Lower leg skin (tissue), 4 donors: ENCODE measurements around the gene DTX1. TPM values are rescaled to one million over a fixed set of nuclear protein-coding genes. Genes with fewer than 3 reads are reported as not detected.

ENCODE experiments used
- DNase-seq, 2 donors: peaks; one replicate each; pipeline ENCODE4 v3.0.0-alpha.2; 2019; ENCODE audit warnings: low spot score in 2 of 2
- H3K4me3 ChIP-seq: fragments of 200-600 bp; sonication (generic); 2 replicates; pipeline ENCODE4 v1.5.1; 2017; ENCODE audit warnings: mild to moderate bottlenecking, low read depth; ENCODE audit not compliant: poor library complexity, severe bottlenecking
- CTCF ChIP-seq, 3 donors: fragments of 450-650 bp; IDR thresholded peaks; one replicate each; pipeline ENCODE4 v1.5.1; 2016; ENCODE audit warnings: antibody characterized with exemption in 3 of 3, mild to moderate bottlenecking in 3 of 3, moderate library complexity in 2 of 3
- POLR2A ChIP-seq, 2 donors: fragments of 450-650 bp; IDR thresholded peaks; one replicate each; pipeline ENCODE4 v1.6.1; 2016 to 2017; ENCODE audit warnings: antibody characterized with exemption in 2 of 2, mild to moderate bottlenecking in 1 of 2, moderate library complexity in 1 of 2
- WGBS, 2 donors: methylation state at CpG; one replicate each; pipeline ENCODE4 v1.1.5; 2018; 5-methylcytosine and 5-hydroxymethylcytosine counted together
- intact Hi-C: fragments of 100-400 bp; cut with DNase I; formaldehyde crosslinking; loops from one replicate; pipeline ENCODE4 v1.15.0; 2023; ENCODE audit warnings: low total_unique reads
- total RNA-seq, 4 donors: library from RNA; depleted of rRNA; stranded (reverse); fragments of >200 nt; gene quantifications; one replicate each; pipeline ENCODE4 v1.1.0, GENCODE V29; 2016

DTX1 gene
- total RNA-seq, 4 donors from 2014 or later = 1.5 to 5.0 (median 3.4) TPM

DNA sequence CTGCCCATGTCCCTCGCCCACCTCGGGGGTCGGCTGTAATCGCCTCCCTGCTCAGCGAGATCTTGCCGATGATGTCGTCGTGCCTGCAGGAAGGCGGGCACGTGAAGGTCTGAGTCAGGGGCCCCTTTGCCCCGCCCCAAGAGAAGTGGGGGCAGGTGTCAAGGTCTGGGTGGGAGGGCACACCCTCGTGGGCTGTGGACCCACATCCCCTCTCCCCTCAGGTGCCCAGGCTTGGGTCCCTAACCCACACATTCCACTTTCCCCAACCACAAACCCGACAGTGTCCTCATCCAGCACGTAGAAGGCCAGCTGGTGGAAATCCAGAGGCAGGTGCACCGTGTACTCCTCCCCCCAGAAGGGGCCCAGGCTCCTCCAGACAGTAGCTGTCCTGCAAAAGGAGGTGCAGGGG lies 71.3 kb downstream of the DTX1 start:
- TF ChIP-seq CTCF (IDR thresholded peaks at IDR 0.05) = no peak
- no peak for TF ChIP-seq POLR2A (IDR thresholded peaks at IDR 0.05)
- intact Hi-C loops = no loop called here
- no peak for DNase-seq
- no peak overlapping the region for H3K4me3 ChIP-seq
- 43 to 59% methylated on average over 12 to 15 of the region's 15 CpGs for WGBS, 2 donors

DNA sequence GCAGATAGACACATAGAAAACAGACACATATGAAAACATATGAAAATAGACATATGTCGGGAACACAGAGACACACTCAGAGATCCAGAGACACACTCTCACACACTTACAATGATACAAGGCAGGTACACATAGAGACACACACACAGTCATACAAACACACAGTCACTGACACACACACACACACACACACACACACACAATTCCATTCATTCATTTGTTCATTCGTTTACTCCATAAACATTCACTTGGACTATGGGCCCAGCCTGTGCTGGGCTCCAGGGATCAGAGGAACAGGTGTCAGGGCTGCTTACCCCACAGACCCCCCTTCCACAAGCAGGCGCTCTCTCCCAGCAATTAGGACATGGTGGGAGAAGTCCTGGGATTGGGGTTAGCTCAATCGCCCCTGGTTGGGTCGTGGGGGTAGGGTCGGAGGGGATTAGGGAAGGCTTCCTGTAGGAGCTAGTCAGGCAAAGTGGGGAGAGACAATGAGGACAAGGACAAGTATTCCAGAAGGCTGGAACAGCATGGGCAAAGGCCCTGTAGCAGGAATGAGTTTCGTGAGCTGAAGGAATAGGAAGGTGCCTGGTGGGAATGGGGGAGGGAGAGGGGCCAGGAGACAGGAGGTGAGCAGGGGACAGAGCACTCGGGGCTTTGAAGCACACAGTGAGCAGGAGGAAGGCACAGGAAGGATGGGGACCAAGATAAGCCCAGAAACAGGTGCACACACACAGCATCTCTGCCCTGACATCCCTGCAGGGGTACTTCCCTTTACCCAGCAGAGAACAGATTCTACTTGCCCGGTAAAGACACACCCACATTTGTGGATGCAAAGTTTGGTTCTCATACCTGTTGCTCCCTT lies 72.5 kb downstream of the DTX1 start:
- WGBS, 2 donors = 60 to 66% methylated on average over 9 of the region's 9 CpGs
- intact Hi-C loops = no loop called here
- no peak for DNase-seq
- TF ChIP-seq CTCF (IDR thresholded peaks at IDR 0.05) = no peak
- TF ChIP-seq POLR2A (IDR thresholded peaks at IDR 0.05) = no peak
- no peak overlapping the region for H3K4me3 ChIP-seq

GRCh38 chr12:113129664-113130456 lies 73.3 kb downstream of the DTX1 start:
- intact Hi-C loops = no loop called here
- TF ChIP-seq POLR2A (IDR thresholded peaks at IDR 0.05) (no peak), CTCF (IDR thresholded peaks at IDR 0.05) (no peak)
- no peak for DNase-seq
- WGBS, 2 donors = 65 to 76% methylated on average over 11 to 15 of the region's 17 CpGs
- H3K4me3 ChIP-seq = no peak overlapping the region

- no peak for TF ChIP-seq CTCF (IDR thresholded peaks at IDR 0.05)
- TF ChIP-seq POLR2A (IDR thresholded peaks at IDR 0.05) = no peak
- intact Hi-C loops = no loop called here
Observed at GRCh38 chr12:113130457-113131135, 74.1 kb downstream of the DTX1 start.

GRCh38 chr12:113131556-113131955 lies 75.0 kb downstream of the DTX1 start:
- 67 to 83% methylated on average over 1 of the region's 1 CpG for WGBS, 2 donors
- intact Hi-C loops = no loop called here
- H3K4me3 ChIP-seq = no peak overlapping the region
- TF ChIP-seq POLR2A (IDR thresholded peaks at IDR 0.05) (no peak), CTCF (IDR thresholded peaks at IDR 0.05) (no peak)
- no peak for DNase-seq

More at GRCh38 chr12:113130457-113131135, 74.1 kb downstream of the DTX1 start:
- no peak for DNase-seq
- WGBS, 2 donors = 32 to 36% methylated on average over 8 to 15 of the region's 18 CpGs
- no peak overlapping the region for H3K4me3 ChIP-seq
